Tibial nerve (tissue), 4 donors: ENCODE data around the gene CEP63. TPM values are rescaled to one million over a fixed set of nuclear protein-coding genes. Genes with fewer than 3 reads are reported as not detected.

Experiments used
- DNase-seq, 2 donors: peaks; one replicate each; pipeline ENCODE4 v3.0.0-alpha.2; 2019; ENCODE audit warnings: low spot score in 2 of 2
- H3K27ac ChIP-seq, 4 donors: fragments of 200-600 bp; sonication (generic) in 3 of 4; one replicate each; pipeline ENCODE4 v1.5.1; 2017 to 2019; ENCODE audit warnings: mild to moderate bottlenecking in 1 of 4
- H3K27me3 ChIP-seq, 2 donors: fragments of 200-600 bp; sonication (generic) in 1 of 2; one replicate each; pipeline versions ENCODE4 v1.5.1 to v1.6.0; 2017 to 2019
- H3K36me3 ChIP-seq, 3 donors: fragments of 200-600 bp; sonication (generic); one replicate each; pipeline ENCODE4 v1.5.1; 2018 to 2019
- H3K4me1 ChIP-seq, 4 donors: fragments of 200-600 bp; sonication (generic) in 3 of 4; one replicate each; pipeline ENCODE4 v1.5.1; 2017 to 2019
- H3K4me3 ChIP-seq, 4 donors: fragments of 200-600 bp; sonication (generic) in 3 of 4; one replicate each; pipeline ENCODE4 v1.5.1; 2017 to 2019; ENCODE audit warnings: mild to moderate bottlenecking in 1 of 4, moderate library complexity in 1 of 4
- H3K9me3 ChIP-seq, 4 donors: fragments of 200-600 bp; sonication (generic) in 3 of 4; one replicate each; pipeline ENCODE4 v1.5.1; 2017 to 2019
- EP300 ChIP-seq, 2 donors: sonication (generic); formaldehyde crosslinking; IDR thresholded peaks; one replicate each; pipeline ENCODE4 v1.6.1; 2017; ENCODE audit warnings: antibody characterized with exemption in 2 of 2, mild to moderate bottlenecking in 1 of 2
- POLR2A ChIP-seq, 2 donors: fragments of 450-650 bp; IDR thresholded peaks; one replicate each; pipeline ENCODE4 v1.6.1; 2017; ENCODE audit warnings: antibody characterized with exemption in 2 of 2, mild to moderate bottlenecking in 2 of 2, moderate library complexity in 2 of 2
- WGBS, 2 donors: methylation state at CpG; one replicate each; pipeline ENCODE4 v1.1.5; 2018; 5-methylcytosine and 5-hydroxymethylcytosine counted together
- total RNA-seq, 4 donors: library from RNA; depleted of rRNA; stranded (reverse); fragments of >200 nt; gene quantifications; one replicate each; pipeline ENCODE4 v1.1.0, GENCODE V29; 2016
- TF ChIP-seq, protein P1 (sequence below), 5 experiments: fragments of 200-600 bp in 3 of 5; fragments of 450-650 bp in 2 of 5; sonication (generic) in 3 of 5; IDR thresholded peaks; one replicate each; pipeline ENCODE4 v1.5.1; 2016 to 2019; ENCODE audit warnings: antibody characterized with exemption in 5 of 5, mild to moderate bottlenecking in 3 of 5, moderate library complexity in 2 of 5

CEP63 gene
- total RNA-seq, 4 donors from 2014 or later, result 21.4 to 32.7 (median 27.8) TPM

DNA sequence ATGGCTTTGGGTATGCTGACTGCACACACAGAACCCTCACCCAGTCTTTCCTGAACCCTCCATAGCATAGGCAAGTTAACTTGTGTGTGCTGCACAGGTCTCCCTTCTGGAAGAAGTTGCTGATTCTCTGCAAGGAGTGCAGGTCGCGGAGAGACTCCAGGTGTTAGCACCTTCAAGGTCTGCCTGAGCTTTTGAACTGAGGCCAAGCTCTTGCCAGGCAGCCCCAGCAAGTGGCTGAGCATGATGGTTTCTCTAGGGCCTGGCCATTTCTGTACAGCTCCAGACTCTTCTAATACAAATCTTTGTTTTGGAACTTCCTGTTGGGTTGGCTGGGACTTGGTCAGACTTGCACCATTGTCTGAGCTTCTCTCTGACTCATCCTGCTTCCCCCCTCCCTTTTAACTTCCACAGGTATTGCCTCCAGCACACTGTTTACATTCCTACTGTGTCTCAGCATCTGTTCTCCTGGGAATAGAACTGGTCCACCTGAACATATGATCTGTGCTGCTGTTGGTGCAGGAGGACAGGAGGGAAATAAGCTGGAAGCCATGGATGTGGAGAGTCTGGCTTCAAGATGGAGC lies 111.6 kb downstream of the CEP63 start:
- H3K36me3 ChIP-seq, result no peaks in the 10 kb centered on the region
- no peaks in the 10 kb centered on the region for H3K27me3 ChIP-seq
- peaks cover 0 to 15% (median 0%) of the 10 kb centered on the region in 4 donors for H3K4me1 ChIP-seq
- no peak overlapping the region for H3K4me3 ChIP-seq
- TF ChIP-seq, protein P1, sequence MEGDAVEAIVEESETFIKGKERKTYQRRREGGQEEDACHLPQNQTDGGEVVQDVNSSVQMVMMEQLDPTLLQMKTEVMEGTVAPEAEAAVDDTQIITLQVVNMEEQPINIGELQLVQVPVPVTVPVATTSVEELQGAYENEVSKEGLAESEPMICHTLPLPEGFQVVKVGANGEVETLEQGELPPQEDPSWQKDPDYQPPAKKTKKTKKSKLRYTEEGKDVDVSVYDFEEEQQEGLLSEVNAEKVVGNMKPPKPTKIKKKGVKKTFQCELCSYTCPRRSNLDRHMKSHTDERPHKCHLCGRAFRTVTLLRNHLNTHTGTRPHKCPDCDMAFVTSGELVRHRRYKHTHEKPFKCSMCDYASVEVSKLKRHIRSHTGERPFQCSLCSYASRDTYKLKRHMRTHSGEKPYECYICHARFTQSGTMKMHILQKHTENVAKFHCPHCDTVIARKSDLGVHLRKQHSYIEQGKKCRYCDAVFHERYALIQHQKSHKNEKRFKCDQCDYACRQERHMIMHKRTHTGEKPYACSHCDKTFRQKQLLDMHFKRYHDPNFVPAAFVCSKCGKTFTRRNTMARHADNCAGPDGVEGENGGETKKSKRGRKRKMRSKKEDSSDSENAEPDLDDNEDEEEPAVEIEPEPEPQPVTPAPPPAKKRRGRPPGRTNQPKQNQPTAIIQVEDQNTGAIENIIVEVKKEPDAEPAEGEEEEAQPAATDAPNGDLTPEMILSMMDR (IDR thresholded peaks at IDR 0.05), result no peak
- TF ChIP-seq POLR2A (IDR thresholded peaks at IDR 0.05) (no peak), EP300 (IDR thresholded peaks at IDR 0.05) (no peak)
- no peak overlapping the region for H3K27ac ChIP-seq
- WGBS, 2 donors, result 28 to 73% methylated on average over 2 of the region's 2 CpGs
- DNase-seq, result no peak
- no peaks in the 10 kb centered on the region for H3K9me3 ChIP-seq

DNA sequence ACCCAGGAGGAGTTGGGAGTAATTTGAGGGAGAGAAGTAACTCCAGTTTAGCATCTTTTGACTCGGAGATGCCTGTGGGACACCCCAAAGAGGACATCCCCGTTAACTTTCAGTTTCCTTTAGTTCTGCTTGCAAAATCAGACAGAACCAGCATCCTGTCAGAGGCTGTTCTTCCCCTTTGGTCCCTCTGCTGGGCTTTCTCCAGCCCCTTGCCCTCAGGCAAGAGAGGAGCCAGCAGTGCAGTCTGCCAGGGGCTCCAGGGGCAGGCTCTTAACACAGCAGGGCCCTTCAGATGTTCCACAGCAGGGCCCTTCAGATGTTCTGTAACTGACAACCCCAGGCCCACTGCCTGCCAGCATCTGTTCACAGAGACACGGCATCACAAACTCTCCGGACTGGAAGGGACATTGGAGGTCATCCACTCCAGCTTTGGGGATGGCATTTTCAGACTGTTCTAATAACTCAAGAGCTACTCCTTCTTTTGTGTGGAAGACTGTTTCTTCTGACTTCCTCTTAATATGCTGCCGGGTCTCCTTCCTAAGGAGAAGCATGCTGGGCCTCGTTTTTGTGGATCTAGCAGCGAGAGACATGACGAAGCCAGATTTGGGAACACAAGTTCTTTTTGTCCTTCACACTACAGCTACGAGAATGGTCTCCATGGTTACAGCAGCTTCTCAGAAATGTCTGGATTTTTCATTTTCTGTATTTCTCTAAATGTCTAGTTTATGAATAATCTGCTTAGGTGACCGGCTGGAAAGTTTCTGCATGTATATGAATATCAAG lies 113.1 kb downstream of the CEP63 start:
- Histone ChIP-seq H3K36me3 (no peaks in the 10 kb centered on the region), H3K4me1 (peaks cover 0 to 15% (median 0%) of the 10 kb centered on the region in 4 donors), H3K9me3 (no peaks in the 10 kb centered on the region), H3K4me3 (no peak overlapping the region), H3K27ac (peak overlapping the region in 1 of 4 donors; percentile 11), H3K27me3 (no peaks in the 10 kb centered on the region)
- WGBS, 2 donors, result 45 to 47% methylated on average over 10 of the region's 10 CpGs
- TF ChIP-seq, protein P1 (IDR thresholded peaks at IDR 0.05), result no peak
- TF ChIP-seq POLR2A (IDR thresholded peaks at IDR 0.05) (no peak), EP300 (IDR thresholded peaks at IDR 0.05) (no peak)
- DNase-seq, result no peak

DNA sequence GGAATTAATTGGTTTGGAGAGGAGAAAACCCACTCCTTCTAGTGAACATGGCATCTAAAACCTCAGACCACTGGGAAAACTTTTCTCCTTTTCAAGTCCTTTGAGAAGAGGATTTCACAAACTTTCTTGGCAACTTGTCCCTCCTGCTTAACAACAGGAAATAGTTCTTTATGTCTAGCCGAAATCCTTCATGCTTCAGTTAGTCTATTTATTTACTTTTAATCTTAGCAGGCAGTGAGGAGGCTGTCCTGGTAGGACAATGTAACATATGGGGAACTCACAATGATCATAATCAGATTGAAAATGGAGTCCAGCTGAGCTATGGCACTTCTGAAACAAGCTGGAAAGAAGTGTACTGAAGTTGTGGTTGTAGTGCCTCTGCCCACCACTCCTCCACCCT lies 114.3 kb downstream of the CEP63 start:
- Histone ChIP-seq H3K4me1 (peaks cover 0 to 15% (median 0%) of the 10 kb centered on the region in 4 donors), H3K27me3 (no peaks in the 10 kb centered on the region), H3K4me3 (no peak overlapping the region), H3K27ac (no peak overlapping the region), H3K9me3 (no peaks in the 10 kb centered on the region), H3K36me3 (no peaks in the 10 kb centered on the region)
- 40 to 53% methylated on average over 1 of the region's 1 CpG for WGBS, 2 donors
- no peak for TF ChIP-seq EP300 (IDR thresholded peaks at IDR 0.05)
- TF ChIP-seq, protein P1 (IDR thresholded peaks at IDR 0.05), result no peak
- TF ChIP-seq POLR2A (IDR thresholded peaks at IDR 0.05), result no peak
- no peak for DNase-seq

DNA sequence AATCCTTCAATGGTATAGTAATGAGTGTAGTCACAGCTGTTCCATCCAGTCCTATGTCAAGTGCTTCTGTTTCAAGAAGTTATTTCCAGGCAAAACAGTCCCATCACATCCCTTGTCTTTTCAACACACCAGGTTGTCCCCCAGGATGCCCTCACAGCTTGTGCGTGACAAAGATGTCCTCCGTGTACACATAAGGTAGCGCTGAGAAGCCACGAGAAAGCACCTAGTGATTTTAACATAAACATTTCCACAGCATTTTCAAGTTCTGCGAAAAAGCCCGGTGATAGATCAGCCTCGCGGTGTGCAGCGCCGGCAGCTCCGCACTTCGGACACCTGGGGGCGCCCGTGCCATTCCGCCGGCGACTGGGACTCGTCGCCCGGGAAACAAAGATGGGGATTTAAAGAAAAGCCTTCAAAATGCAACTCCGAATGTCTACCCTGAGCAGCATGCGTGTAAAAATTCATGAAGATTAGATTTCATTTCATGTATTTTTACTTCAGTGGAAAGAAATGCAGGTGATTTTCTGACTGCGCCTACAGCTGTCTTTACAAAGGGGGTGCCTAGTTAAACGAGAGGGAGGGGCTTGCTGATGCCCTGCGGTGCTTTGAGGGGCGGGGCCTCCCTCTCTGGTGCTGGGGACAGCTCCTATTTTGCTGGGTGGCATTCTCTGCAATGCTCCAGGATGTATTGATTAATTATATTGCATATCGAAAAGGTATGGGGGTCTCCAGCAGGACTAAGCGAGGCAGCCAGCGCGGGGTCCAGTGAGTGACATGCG lies 115.0 kb downstream of the CEP63 start:
- DNase-seq, result peak; percentile 28 to 41
- no peak overlapping the region for H3K27ac ChIP-seq
- 4 to 9% methylated on average over 31 of the region's 31 CpGs for WGBS, 2 donors
- no peaks in the 10 kb centered on the region for H3K36me3 ChIP-seq
- peak overlapping the region in 1 of 4 donors; percentile 15 for H3K4me3 ChIP-seq
- TF ChIP-seq EP300 (IDR thresholded peaks at IDR 0.05), result no peak
- TF ChIP-seq, protein P1 (IDR thresholded peaks at IDR 0.05), result peak; percentile 74 to 97 (median 93)
- no peaks in the 10 kb centered on the region for H3K9me3 ChIP-seq
- H3K4me1 ChIP-seq, result peaks cover 0 to 15% (median 0%) of the 10 kb centered on the region in 4 donors
- H3K27me3 ChIP-seq, result no peaks in the 10 kb centered on the region
